A673 (cell line): ENCODE measurements around the gene VCAN. TPM values are rescaled to one million over a fixed set of nuclear protein-coding genes. Genes with fewer than 3 reads are reported as not detected.

Experiments used
- BruUV-seq: library from RNA; stranded (reverse); fragments of 400-500 nt; replicated peaks from 2 replicates; lab custom pipeline; 2021; lab: Mats Ljungman, UMichigan
- CTCF ChIA-PET: fragments of 300-600 bp; sonication (Branson Sonifier 250); formaldehyde crosslinking; loops from one replicate; lab custom pipeline; 2022; ENCODE audit warnings: antibody characterized with exemption; lab: Charles Lee
- POLR2A ChIA-PET: fragments of 300-600 bp; sonication (Branson Sonifier 250); formaldehyde crosslinking; loops from one replicate; lab custom pipeline; 2022; ENCODE audit warnings: antibody characterized with exemption; ENCODE audit not compliant: low non-redundant PET; lab: Charles Lee
- DNase-seq: peaks from one replicate; pipeline ENCODE4 v3.0.0-alpha.2; 2015; ENCODE audit warnings: low spot score
- H3K27ac ChIP-seq: fragments of 200-600 bp; sonication (generic); 2 replicates; pipeline ENCODE4 v1.5.1; 2016; ENCODE audit warnings: mixed run types, low read depth, mild to moderate bottlenecking, mixed read lengths, antibody characterized with exemption, low read length; ENCODE audit not compliant: poor library complexity, severe bottlenecking
- H3K27me3 ChIP-seq: fragments of 200-600 bp; sonication (generic); replicated peaks from 2 replicates; pipeline ENCODE4 v1.6.1; 2017; ENCODE audit warnings: mixed run types, low read depth, mild to moderate bottlenecking, mixed read lengths, antibody characterized with exemption, low read length; ENCODE audit not compliant: insufficient read depth, poor library complexity
- H3K36me3 ChIP-seq: fragments of 200-600 bp; sonication (generic); 2 replicates; pipeline ENCODE4 v1.6.1; 2016; ENCODE audit warnings: mixed run types, mild to moderate bottlenecking, mixed read lengths, antibody characterized with exemption, low read length; ENCODE audit not compliant: insufficient read depth, poor library complexity, severe bottlenecking
- H3K4me1 ChIP-seq: fragments of 200-600 bp; sonication (generic); 2 replicates; pipeline ENCODE4 v1.6.1; 2017; ENCODE audit warnings: mixed run types, mild to moderate bottlenecking, mixed read lengths, antibody characterized with exemption, low read length; ENCODE audit not compliant: insufficient read depth, poor library complexity, severe bottlenecking
- H3K4me3 ChIP-seq: fragments of 200-600 bp; sonication (generic); 2 replicates; pipeline ENCODE4 v1.5.1; 2016; ENCODE audit warnings: low read depth, mixed run types, mild to moderate bottlenecking, mixed read lengths, low read length; ENCODE audit not compliant: poor library complexity, severe bottlenecking
- H3K9me3 ChIP-seq: fragments of 200-600 bp; sonication (generic); 2 replicates; pipeline ENCODE4 v1.6.1; 2016; ENCODE audit warnings: mixed run types, low read depth, mild to moderate bottlenecking, mixed read lengths, antibody characterized with exemption, low read length; ENCODE audit not compliant: poor library complexity, severe bottlenecking
- EZH2 ChIP-seq: fragments of 200-600 bp; sonication (generic); IDR thresholded peaks from 2 replicates; pipeline ENCODE4 v1.6.1; 2017; ENCODE audit warnings: borderline replicate concordance, low read depth, mild to moderate bottlenecking, mixed read lengths, antibody characterized with exemption, low read length; ENCODE audit not compliant: poor library complexity, severe bottlenecking
- intact Hi-C: fragments of 100-400 bp; cut with micrococcal nuclease; formaldehyde crosslinking; loops from one replicate; pipeline ENCODE4 v1.10.0; 2022; ENCODE audit not compliant: unreplicated experiment
- total RNA-seq: library from RNA; stranded (reverse); gene quantifications from 2 replicates; pipeline ENCODE4 v1.2.3, GENCODE V29; 2021
- TF ChIP-seq, protein P1 (sequence below): fragments of 300-800, 200-600 bp; sonication (generic); conservative IDR thresholded peaks from 2 replicates; pipeline ENCODE4 v1.5.1; 2017; ENCODE audit warnings: low read depth, mild to moderate bottlenecking, antibody characterized with exemption, low read length, moderate library complexity, mixed read lengths

VCAN gene
- total RNA-seq, 1 experiment from 2014 or later: 0.90 TPM

- H3K4me1 ChIP-seq: no peaks in the 10 kb centered on the region
- DNase-seq: no peak
- H3K4me3 ChIP-seq: no peak overlapping the region
- BruUV-seq: no TSS peak
- intact Hi-C loops: no loop called here
- H3K36me3 ChIP-seq: no peaks in the 10 kb centered on the region
- TF ChIP-seq, protein P1, sequence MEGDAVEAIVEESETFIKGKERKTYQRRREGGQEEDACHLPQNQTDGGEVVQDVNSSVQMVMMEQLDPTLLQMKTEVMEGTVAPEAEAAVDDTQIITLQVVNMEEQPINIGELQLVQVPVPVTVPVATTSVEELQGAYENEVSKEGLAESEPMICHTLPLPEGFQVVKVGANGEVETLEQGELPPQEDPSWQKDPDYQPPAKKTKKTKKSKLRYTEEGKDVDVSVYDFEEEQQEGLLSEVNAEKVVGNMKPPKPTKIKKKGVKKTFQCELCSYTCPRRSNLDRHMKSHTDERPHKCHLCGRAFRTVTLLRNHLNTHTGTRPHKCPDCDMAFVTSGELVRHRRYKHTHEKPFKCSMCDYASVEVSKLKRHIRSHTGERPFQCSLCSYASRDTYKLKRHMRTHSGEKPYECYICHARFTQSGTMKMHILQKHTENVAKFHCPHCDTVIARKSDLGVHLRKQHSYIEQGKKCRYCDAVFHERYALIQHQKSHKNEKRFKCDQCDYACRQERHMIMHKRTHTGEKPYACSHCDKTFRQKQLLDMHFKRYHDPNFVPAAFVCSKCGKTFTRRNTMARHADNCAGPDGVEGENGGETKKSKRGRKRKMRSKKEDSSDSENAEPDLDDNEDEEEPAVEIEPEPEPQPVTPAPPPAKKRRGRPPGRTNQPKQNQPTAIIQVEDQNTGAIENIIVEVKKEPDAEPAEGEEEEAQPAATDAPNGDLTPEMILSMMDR: no peak
- TF ChIP-seq EZH2: no peak
- no peaks in the 10 kb centered on the region for H3K9me3 ChIP-seq
- ChIA-PET CTCF (no interaction called here), POLR2A (no interaction called here)
- H3K27me3 ChIP-seq: no peaks in the 10 kb centered on the region
- H3K27ac ChIP-seq: no peak overlapping the region
Measured at GRCh38 chr5:83440826-83441225, 30.7 kb upstream of the VCAN start.

DNA sequence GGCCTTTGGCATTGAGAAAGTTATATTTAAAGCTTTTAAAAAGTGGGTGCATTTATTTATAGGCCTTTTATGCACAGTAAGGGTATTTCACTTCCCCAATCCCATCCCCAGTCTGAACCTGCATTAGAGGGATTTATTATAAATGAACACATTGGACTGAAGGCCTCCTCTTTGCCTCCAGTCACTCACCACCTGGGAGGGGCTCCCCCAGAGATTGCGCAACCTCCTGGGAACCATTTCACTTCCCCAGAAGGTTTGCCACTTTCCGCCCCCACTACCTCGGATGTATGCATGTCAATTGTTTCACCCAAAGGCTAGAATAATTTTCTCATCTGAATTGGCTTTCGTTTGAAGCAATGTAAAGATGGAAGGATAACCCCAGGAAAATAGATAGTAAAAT is 29.8 kb upstream of the VCAN start:
- Histone ChIP-seq H3K9me3 (no peaks in the 10 kb centered on the region), H3K4me1 (no peaks in the 10 kb centered on the region), H3K4me3 (no peak overlapping the region), H3K36me3 (no peaks in the 10 kb centered on the region), H3K27me3 (no peaks in the 10 kb centered on the region), H3K27ac (no peak overlapping the region)
- BruUV-seq: no TSS peak
- no peak for DNase-seq
- CTCF ChIA-PET: no interaction called here
- intact Hi-C loops: no loop called here
- TF ChIP-seq, protein P1: no peak
- TF ChIP-seq EZH2: no peak
- POLR2A ChIA-PET: no interaction called here

DNA sequence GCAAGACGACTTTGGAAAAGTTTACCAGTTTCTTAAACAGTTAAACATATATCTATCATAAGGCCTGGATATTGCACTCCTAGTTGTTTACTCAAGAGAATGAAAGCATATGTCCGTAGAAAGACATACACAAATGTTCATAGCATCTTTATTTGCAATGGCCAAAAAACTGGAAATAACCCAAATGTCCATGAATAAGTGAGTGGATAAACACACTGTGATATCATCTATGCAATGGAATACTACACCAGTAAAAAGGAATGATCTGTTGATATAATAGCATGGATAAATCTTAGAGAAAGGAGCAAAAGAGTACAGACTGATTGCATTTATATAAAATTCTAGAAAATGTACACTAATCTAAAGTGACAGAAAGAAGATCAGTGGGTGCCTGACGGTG is 28.0 kb upstream of the VCAN start:
- Histone ChIP-seq H3K27ac (no peak overlapping the region), H3K4me1 (no peaks in the 10 kb centered on the region), H3K36me3 (no peaks in the 10 kb centered on the region), H3K27me3 (no peaks in the 10 kb centered on the region), H3K4me3 (no peak overlapping the region), H3K9me3 (no peaks in the 10 kb centered on the region)
- ChIA-PET CTCF (no interaction called here), POLR2A (no interaction called here)
- TF ChIP-seq EZH2: no peak
- TF ChIP-seq, protein P1: no peak
- intact Hi-C loops: no loop called here
- BruUV-seq: no TSS peak
- no peak for DNase-seq
